GM04504 (cell line): ENCODE results near the gene VMAC.

Experiments
- DNase-seq: peaks from one replicate; pipeline ENCODE4 v3.0.0-alpha.2; 2012; ENCODE audit warnings: low read depth

Gene VMAC

DNA sequence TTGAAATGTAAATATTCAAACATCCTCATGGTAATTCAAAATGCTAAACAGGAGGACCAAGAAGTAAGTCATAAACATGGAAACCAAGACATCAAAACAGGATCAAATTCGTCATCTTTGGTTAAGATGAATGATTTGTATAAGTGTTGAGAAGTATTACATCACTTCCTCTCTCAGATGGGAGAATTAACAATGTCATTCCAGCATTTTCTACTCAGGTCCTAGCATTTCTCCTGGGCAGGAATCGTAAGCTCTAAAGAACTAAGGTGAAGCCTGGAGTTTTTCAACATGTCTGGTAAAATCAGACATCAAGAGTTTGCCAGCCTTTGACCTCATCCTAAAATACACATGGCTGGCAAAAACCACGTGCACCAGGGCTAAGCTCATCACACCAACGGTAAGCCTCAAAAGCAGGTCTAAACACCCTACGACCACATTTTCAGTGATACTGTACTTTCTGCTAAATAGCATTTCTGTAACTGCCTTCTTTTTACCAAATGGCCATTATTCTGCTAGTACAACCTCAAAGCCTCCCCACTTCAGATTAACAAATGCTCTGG lies 48.4 kb downstream of the VMAC start:
- no peak for DNase-seq

DNA sequence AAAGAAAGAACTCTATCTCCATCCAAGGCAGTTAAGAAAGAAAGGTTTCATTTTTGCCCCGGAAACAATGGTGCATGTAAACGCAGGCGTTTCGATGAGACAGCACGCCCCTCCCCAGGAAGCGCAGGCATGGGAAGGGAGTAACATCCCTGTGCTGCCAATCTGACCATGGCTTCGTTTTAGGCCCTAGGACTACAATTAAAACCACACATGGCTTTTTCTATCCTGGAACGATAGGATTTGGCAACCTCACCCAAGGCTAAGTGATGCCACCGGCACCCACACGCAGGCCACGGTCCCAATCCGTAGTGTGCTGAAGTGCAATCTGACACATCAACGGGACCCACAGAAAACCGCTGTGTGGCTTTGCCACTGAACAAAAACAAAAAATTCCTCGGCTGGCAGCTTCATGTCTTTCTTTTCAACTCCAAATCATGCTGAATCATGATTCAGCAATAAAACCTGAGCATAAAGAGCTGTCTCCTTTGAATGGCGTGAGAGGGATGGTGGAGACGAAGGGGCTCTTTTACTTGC lies 49.1 kb downstream of the VMAC start:
- DNase-seq: no peak

DNA sequence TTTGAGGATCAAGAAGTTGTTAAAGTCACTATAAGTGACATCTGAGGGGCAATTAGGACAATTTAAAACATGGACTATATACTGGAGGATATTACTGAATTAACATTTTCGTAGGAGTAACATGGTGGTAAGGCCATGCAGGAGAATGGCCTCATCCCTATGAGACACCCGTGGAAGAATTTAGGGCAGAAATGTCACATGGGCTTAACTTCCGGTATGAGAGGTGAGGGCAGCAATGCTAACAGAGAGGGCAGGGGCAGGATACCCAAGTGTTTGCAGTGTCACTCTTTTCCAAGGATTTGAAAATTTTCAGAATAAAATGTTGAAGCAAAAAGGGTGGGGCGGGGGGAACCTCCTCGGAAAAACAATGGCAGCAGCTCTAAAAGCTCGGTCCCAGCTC lies 49.6 kb downstream of the VMAC start:
- no peak for DNase-seq

DNA sequence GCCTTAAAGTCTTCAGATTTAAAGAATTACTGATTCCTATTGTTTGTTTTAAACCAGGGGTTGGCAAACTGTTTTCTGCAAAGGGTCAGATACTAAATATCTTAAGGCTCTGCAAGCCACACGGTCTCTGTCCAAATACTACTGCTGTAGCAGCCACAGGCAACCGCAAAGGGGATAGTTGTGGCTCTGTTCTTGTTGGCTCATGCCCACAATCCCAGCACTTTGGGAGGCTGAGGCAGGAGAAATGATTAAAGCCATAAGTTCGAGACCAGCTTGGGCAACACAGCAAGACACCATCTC lies 50.9 kb downstream of the VMAC start:
- DNase-seq: no peak

DNA sequence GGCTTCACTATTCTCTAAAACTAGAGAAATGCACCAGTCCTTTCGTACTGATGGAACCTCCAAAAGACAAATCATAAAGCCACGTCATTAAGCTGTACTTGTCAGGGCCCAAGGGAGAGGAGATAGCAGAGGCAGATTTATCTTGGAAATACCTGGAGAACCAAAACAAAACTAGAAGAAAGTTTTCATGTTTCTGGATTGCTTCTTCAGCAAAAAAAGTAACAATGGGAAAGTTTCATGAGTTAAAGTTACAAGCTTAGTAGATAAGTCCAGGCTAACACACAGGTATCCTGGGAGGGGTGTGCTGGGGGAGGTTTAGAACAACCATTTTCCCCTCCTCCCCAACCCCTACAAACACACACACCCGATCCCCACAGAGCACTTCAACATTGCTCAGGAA lies 51.7 kb downstream of the VMAC start:
- DNase-seq: no peak

DNA sequence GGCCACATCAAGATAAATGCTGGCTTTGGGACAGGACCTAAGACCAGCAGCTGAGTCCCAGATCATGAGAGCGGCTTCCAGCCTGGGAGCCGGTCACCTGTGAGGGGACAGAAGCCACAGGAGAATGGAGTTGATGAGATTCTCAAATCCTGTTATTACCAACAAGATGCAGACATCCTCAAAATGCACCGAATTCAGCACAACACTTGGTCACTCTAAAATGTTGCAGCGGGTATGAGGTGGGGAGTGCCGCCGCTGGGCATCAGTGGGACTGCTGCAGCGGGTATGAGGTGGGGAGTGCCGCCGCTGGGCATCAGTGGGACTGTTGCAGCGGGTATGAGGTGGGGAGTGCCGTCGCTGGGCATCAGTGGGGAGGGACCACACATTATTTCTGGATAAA lies 52.1 kb downstream of the VMAC start:
- no peak for DNase-seq

DNA sequence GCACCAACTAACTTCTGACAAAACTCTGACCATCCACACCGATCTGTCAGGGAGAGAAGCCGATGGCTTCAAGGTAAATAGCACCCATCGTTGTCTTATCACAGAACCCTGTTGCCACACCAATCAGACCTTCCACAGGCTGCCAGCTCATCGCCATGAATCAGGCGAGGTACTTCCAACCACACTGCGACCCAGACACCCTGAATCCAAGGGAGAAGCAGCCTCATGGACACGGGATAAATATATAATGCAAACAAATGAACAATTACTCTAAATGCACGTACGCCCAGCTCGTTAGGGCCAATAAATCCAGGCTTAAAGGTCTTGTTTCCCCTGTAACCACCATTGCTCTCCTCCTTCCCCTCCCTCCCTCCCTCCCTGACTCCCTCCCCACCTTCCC lies 52.5 kb downstream of the VMAC start:
- DNase-seq: no peak

DNA sequence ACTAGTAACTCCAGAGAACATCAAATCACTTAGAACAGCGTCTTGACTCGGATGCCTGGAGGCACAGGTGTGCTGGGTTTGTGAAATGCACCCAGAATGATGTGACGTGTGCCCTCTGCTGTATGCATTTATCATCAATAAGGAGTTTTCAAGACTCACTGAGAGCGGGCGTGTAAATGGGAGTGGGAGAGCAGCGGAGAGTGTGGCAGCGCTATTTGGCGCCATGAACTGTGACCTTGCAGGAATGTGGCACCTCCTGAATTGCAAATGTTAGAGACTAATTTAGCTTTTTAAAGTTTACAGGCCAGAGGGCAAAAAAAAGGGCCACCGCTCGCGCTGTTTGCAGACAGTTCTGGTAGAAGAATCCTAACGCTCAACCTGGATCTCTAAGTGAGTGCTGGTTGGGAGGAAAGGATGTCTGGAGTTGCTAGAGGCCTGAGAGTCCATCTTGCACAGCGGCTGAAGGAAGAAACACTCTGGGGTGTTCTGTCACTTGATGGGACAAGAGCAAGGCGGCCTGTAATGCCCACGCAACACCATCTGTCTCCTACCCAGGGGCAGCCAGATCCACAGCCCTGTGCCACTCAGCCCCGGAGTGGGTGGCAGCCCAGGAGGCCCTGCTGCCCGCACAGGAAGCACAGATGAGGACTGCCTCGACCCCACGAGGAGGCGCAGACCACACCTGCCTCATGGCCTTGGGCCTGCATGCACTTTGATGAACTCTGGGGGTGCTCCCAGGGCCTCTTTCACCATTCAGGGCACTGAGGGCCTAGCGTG lies 53.6 kb downstream of the VMAC start:
- no peak for DNase-seq

DNA sequence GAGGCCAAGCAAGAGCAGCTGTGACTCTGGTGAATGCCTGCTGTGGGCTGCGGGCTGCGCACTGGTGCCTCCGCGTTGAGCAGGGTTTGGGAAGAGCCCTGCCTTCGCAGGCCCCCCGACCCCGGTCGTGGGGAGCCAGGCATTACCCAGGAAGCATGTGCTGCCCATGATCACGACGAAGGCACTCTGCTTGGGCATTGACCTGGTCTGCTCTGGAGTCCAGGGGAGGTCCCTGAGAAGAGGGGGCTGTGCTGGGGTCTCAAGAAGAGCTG lies 54.1 kb downstream of the VMAC start:
- no peak for DNase-seq

DNA sequence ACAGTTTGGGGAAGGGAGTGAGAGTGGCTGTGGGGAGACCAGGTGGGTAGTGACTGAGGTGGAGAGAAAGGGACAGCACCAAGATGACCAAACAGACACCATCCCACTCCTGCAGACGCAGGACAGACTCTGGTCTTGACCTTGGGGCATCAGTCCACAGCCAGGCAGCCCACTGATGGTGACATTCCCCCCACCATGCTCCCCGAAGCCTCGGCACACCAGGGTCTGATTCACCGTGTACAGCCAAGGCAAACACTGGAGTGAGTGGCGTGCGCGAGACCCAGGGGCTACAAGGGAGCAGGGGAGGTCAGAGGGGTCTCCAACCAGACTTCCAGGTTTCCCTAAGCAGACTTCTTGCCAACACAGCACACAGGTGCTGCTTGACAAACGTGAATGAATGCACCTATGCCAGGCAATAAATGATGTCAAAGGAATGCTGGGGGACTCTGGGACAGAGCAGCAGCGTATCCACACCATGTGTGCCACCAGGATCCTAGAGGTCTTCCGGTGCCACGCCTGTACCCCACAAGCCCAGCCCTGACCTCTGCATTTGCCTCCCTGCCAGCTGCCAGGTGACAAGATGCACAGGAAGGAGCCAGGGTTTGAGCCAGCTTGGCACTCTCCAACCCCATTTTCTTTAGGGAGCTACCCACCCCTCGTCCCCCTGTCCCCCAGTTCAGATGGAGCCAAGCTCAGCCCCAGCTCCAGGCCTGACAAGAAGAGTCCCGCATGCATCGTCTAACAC lies 54.8 kb downstream of the VMAC start:
- no peak for DNase-seq
